Activated naive CD4-positive, alpha-beta T cell treated with anti-CD3 and anti-CD28 coated beads, Interleukin-2, amount 50 U/mL, for 72 hours (primary cell): ENCODE data around the gene NAV2. TPM values are rescaled to one million over a fixed set of nuclear protein-coding genes. Genes with fewer than 3 reads are reported as not detected.
"Not testable (repeated sequence)": the region's sequence is repeated elsewhere in the genome, so short reads cannot be mapped to it uniquely, and the experiment has no call there.

Experiments
- ATAC-seq, 2 donors: fragments of 150-1000 bp; cut with Tn5 transposase; 2 replicates each; pipeline ENCODE4 v1.10.0; 2021; ENCODE audit warnings: mild to moderate bottlenecking in 2 of 2, moderate library complexity in 2 of 2
- DNase-seq, 2 donors: peaks; one replicate each; pipeline ENCODE4 v3.0.0; 2021 to 2022; ENCODE audit warnings: low spot score in 2 of 2
- H3K27ac Mint-ChIP-seq, 2 donors: one replicate each; pipeline ENCODE4 v1.8.0; 2022; ENCODE audit warnings: mild to moderate bottlenecking in 2 of 2, mixed read lengths in 2 of 2
- H3K36me3 Mint-ChIP-seq, 2 donors: one replicate each; pipeline ENCODE4 v1.8.0; 2022; ENCODE audit warnings: mixed read lengths in 2 of 2
- H3K9me3 Mint-ChIP-seq, 2 donors: one replicate each; pipeline ENCODE4 v1.8.0; 2022; ENCODE audit warnings: mixed read lengths in 2 of 2
- total RNA-seq, 2 donors: library from RNA; stranded (reverse); gene quantifications; one replicate each; pipeline ENCODE4 v1.2.3, GENCODE V29; 2022

Gene NAV2
- total RNA-seq, 2 donors from 2014 or later: 0.27 to 0.88 TPM

DNA sequence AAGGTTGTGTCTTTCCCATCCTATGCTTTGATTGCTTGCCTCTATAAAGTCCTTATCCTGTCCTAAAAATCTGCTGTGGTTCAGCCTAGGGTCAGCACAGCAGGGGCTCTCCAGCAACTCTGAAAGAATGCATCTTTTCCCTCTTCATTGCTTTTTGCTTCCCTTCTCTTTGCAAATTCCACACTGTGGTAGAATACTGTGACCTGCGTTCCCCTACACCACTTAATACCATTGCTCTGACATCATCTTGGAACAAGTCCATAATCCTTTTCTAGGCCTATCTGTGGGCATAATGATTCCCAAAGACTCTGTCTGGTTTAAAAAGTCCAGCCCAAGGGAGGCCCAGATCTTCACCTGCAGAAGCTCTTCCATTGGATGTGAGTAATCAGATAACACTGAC lies 177.7 kb downstream of the NAV2 start:
- Mint-ChIP-seq H3K9me3 (no peaks in the 10 kb centered on the region), H3K36me3 (no peaks in the 10 kb centered on the region), H3K27ac (no peak overlapping the region)
- no peak for ATAC-seq
- no peak for DNase-seq

DNA sequence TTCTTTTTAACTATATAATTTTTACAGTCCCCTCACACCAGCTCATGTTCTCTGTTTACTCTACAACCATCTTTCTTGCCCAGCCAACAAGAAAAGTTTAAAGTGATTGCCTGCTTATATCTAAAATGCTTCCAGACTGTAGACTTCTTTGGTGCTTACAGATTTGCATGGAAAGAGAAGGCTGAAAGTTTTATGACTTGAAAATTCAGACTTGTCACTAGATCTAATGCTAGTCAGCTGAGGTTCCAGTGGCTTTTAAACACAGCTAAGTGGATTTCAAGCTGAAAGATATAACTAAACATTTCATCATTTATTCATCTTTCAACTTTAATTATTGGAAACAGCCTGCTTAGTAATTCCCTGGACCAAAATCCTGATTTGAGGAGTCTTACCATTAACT lies 178.4 kb downstream of the NAV2 start:
- ATAC-seq: no peak
- no peak for DNase-seq
- no peak overlapping the region for H3K27ac Mint-ChIP-seq
- H3K9me3 Mint-ChIP-seq: no peaks in the 10 kb centered on the region
- no peaks in the 10 kb centered on the region for H3K36me3 Mint-ChIP-seq

DNA sequence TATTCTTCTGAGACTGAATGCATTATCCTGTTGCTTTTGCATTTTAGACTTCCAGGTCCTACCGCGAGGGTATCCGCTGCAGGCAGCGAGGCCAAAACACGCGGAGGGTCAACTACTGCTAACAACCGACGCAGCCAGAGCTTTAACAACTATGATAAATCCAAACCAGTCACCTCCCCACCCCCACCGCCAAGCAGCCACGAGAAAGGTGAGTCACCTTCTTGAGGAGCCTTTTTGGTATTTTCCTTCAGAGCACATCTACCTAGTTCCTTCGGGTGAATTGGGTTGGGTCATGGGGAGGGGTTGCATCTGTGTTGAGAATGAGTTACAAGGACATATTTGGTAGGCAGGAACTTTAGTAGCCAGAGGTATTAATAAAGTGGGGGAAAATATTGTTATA lies 179.8 kb downstream of the NAV2 start:
- Mint-ChIP-seq H3K9me3 (no peaks in the 10 kb centered on the region), H3K27ac (no peak overlapping the region), H3K36me3 (no peaks in the 10 kb centered on the region)
- no peak for ATAC-seq
- no peak for DNase-seq

GRCh38 chr11:19892876-19893275 lies 180.2 kb downstream of the NAV2 start:
- no peak for DNase-seq
- no peaks in the 10 kb centered on the region for H3K36me3 Mint-ChIP-seq
- no peak overlapping the region for H3K27ac Mint-ChIP-seq
- no peaks in the 10 kb centered on the region for H3K9me3 Mint-ChIP-seq
- no peak for ATAC-seq

- no peak for DNase-seq
- Mint-ChIP-seq H3K36me3 (no peaks in the 10 kb centered on the region), H3K9me3 (no peaks in the 10 kb centered on the region), H3K27ac (no peak overlapping the region)
- no peak for ATAC-seq
Measured at GRCh38 chr11:19894404-19894803, 181.8 kb downstream of the NAV2 start.

- H3K27ac Mint-ChIP-seq, H3K36me3 Mint-ChIP-seq, DNase-seq, H3K9me3 Mint-ChIP-seq, ATAC-seq: not testable (repeated sequence)
Measured at GRCh38 chr11:19895037-19895436, 182.4 kb downstream of the NAV2 start.

DNA sequence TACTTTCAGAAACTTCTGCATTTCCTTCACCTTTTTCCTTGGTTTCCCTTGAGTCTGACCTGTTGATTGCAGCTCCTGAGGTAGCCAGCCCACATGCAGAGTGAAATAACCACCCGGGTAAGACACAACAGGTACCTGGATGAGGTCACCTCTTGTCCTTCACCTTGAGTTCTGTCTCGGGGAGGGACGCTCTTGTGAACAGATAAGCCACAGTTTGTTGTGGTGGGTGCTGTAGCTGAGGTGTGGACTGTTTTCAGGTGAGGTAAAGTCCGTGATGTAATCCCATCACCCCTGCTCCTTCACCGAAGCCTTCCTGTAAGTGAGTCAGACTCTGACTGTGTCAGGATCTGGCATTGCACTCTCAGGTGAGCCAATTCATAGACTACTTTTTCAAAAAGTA lies 183.1 kb downstream of the NAV2 start:
- Mint-ChIP-seq H3K36me3 (no peaks in the 10 kb centered on the region), H3K27ac (no peak overlapping the region), H3K9me3 (no peaks in the 10 kb centered on the region)
- ATAC-seq (no peak), DNase-seq (no peak)

DNA sequence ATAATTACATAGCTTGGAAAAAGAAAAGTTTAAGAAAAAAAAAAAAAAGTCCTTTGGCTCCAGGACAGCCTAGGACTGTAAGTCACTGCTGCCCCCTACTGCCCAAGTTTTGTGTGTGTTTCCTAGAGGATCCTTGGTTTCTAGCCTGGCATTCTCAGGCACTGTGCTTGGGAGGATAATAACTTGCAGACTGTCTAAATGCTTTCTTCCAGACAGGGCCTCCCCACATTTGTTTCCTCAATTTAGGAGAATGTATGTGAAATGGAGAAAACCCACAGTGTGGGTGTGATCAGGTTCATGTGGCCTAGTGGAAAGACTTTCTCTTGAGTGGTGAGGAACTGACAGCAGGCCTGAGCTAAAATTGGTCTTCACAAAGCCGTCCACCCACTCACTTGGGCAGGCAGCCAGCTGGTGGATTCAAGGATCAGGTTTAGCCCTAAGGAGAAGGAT lies 191.0 kb downstream of the NAV2 start:
- Mint-ChIP-seq H3K9me3 (no peaks in the 10 kb centered on the region), H3K27ac (no peak overlapping the region), H3K36me3 (no peaks in the 10 kb centered on the region)
- DNase-seq (peak in 1 of 2 donors; percentile 66), ATAC-seq (peak; percentile 45 to 71)

GRCh38 chr11:19905280-19905853 lies 192.7 kb downstream of the NAV2 start:
- DNase-seq: no peak
- H3K9me3 Mint-ChIP-seq: no peaks in the 10 kb centered on the region
- H3K27ac Mint-ChIP-seq: no peak overlapping the region
- ATAC-seq: no peak
- H3K36me3 Mint-ChIP-seq: no peaks in the 10 kb centered on the region

DNA sequence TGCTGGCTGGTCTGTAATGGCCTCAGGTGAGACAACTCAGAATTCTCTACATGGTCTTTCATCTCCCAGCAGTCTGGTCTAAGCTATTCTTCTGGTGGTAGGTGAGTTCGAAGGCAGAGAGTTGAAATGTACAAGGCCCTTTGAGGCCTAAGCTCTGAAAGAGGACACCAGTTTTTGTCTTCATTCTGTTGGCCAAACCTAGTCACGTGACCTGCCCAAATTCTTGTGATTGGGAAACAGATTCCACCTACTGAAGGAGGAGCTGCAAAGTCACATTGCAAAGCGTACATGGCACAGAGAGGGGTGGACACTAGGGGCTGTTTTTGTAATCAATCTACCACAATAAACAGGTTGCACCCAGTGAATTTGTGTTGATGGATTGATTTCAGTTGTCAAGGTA lies 193.5 kb downstream of the NAV2 start:
- ATAC-seq: no peak
- H3K36me3 Mint-ChIP-seq: no peaks in the 10 kb centered on the region
- H3K27ac Mint-ChIP-seq: no peak overlapping the region
- no peaks in the 10 kb centered on the region for H3K9me3 Mint-ChIP-seq
- DNase-seq: no peak

- peak; percentile 20 to 60 for ATAC-seq
- DNase-seq: no peak
- no peaks in the 10 kb centered on the region for H3K9me3 Mint-ChIP-seq
- H3K27ac Mint-ChIP-seq: no peak overlapping the region
- H3K36me3 Mint-ChIP-seq: no peaks in the 10 kb centered on the region
Measured at GRCh38 chr11:19907008-19907579, 194.5 kb downstream of the NAV2 start.

GRCh38 chr11:19907839-19908238 lies 195.2 kb downstream of the NAV2 start:
- Mint-ChIP-seq H3K9me3 (no peaks in the 10 kb centered on the region), H3K36me3 (no peaks in the 10 kb centered on the region), H3K27ac (no peak overlapping the region)
- no peak for DNase-seq
- ATAC-seq: no peak

DNA sequence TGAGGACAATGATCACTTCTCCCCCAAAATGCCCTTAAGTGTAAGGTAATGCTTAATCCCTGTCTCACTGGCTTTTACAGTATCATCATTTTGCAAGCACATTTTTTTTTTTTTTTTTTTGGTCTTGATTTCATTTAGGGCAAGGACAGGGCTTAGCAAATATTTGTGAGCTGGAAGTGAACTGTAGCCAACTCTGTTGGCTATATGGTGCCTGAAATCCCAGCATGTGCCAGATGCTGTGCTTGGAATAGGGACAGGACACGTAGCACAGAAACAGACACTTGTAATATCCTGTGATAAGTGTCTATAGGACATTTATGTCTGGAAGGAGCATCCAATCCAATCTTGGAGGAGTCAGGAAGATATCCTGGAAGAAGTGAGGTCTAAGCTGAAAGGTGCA lies 198.3 kb downstream of the NAV2 start:
- H3K36me3 Mint-ChIP-seq: no peaks in the 10 kb centered on the region
- DNase-seq (no peak), ATAC-seq (no peak)
- H3K9me3 Mint-ChIP-seq: no peaks in the 10 kb centered on the region
- no peak overlapping the region for H3K27ac Mint-ChIP-seq

DNA sequence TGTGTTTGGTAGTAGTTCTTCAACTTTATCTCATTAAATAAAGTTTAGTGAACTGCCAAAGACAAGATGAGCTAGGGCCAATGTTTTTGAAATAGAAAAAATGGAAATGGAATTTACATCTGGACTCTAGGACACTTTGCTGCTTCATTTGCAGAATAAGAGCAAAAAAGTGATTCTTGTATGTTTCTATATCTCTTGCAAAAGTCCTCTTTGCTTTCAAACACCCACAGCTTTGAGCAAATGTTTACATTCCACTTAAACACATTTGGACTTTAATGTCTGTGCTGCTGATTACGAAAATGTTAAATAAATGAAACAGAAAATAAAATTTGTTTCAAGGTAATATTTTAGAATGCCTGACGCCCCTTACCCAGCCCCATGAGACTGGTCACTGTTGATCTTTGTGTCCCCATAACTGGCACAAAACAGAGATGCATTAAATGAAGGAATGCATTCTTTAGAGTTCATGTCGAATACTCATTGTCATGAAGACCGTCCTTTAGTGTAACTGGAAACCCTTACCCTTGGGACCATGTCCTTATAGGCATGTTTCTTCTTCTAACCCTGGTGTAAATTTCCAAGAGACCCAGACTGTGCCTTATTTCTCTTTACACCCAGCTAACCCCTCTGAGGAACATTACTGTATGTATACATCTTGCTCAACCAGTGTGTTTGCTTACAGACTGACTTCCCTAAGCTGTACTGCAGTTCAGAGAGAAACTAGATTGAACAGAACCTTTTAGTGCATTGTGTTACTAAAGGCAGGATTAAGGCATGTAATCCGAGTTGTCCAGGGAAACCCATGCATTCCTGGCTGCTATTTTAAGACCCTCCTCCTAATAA lies 199.7 kb downstream of the NAV2 start:
- DNase-seq: no peak
- Mint-ChIP-seq H3K9me3 (no peaks in the 10 kb centered on the region), H3K36me3 (no peaks in the 10 kb centered on the region), H3K27ac (no peak overlapping the region)
- ATAC-seq: no peak

DNA sequence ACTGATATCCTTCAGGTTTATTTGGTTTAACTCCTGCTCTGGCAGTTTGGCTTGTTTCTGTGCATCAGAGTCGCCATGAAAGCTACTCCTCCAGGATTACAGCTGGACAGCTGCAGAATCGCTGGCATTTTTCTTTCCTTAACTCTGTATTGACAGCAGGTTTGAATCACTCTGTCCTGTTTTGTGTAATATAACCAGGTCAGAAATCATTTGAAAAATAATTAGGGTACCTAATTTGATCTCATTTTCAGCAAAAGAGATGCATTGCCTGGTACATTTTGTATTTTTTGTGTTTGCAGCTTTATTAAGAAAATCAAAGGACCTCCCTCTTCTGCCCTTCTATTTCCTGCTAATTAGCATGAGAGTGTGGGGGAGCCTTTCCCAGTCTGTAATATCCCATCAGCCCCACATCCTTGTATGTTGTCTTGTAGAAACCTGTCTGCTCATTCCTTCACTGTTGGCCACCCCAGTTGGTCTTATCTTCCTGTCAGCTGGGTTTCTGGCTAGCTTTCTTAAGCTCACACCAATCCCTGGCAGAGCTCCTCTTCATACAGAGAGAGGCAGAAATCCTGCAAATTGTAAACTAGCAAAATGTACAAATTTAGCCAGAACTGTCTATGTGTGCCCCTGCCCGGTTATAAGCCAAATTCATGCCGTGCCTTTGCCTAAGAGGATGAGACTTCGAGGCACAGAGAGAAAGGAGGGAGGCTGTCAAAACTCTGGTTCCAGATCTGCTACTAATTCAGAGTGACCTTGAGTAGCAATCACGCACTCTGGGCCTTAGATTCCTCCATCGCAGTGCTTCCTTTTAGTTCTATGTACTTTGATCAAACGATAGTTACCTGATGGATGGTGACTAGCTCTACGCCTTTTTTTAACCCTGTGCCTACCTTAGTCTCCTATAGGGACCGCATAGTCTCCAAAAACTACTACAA lies 200.6 kb downstream of the NAV2 start:
- no peaks in the 10 kb centered on the region for H3K36me3 Mint-ChIP-seq
- ATAC-seq (no peak), DNase-seq (no peak)
- H3K9me3 Mint-ChIP-seq: no peaks in the 10 kb centered on the region
- H3K27ac Mint-ChIP-seq: no peak overlapping the region

DNA sequence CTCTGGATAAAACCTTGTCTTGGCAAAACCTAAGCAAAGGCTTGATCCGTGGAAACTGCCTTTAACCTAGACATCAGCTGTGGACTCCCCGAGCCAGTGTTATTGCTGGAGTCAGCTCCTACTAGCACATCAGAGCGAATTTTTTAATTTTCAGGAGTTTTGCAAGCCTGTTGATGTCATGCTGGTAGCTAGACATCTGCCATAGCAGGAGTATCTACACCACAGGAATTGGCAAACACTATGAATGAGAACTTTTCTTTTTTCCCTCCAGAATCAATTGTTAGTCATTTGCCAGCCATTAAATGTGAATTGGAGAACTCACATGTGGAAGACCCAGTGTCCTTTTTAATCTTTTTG lies 201.2 kb downstream of the NAV2 start:
- DNase-seq (no peak), ATAC-seq (no peak)
- Mint-ChIP-seq H3K9me3 (no peaks in the 10 kb centered on the region), H3K27ac (no peak overlapping the region), H3K36me3 (no peaks in the 10 kb centered on the region)

DNA sequence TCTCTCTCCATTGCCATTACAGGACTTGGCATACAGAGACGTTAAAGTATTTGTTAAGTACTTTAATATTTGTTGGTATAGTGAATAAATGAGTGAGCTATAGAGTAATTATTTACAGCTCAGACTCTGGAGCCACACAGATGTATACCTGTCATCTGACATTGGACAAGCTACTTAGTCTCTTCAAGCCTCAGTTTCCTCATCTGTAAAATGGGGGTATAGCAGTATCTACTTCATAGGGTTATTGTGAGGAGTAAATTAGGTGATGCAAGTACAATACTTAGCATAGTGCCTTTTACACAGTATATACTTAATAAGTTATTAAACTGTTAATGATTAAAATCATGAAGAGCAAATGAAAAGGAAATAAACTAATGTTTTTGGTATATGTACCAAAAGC lies 203.2 kb downstream of the NAV2 start:
- no peak for DNase-seq
- Mint-ChIP-seq H3K9me3 (no peaks in the 10 kb centered on the region), H3K36me3 (no peaks in the 10 kb centered on the region), H3K27ac (no peak overlapping the region)
- no peak for ATAC-seq
